ENCODE measurements around the gene GON7. TPM values are rescaled to one million over a fixed set of nuclear protein-coding genes. Genes with fewer than 3 reads are reported as not detected.

GON7 gene
- total and polyA plus RNA-seq, 7 donors, result 8.6 to 80.7 (median 20.2) TPM

- DNase-seq, result no peak
- no peak for TF ChIP-seq EP300 (IDR thresholded peaks at IDR 0.05)
- no peak for TF ChIP-seq POLR2AphosphoS5 (IDR thresholded peaks at IDR 0.05)
- no peak for TF ChIP-seq POLR2A (IDR thresholded peaks at IDR 0.05)
- TF ChIP-seq CTCF (IDR thresholded peaks at IDR 0.05), result no peak
- intact Hi-C loops (cut with DNase I), result no loop called here
- Histone ChIP-seq H3K9me3 (no peaks in the 10 kb centered on the region), H3K4me1 (peaks cover 0 to 14% (median 6%) of the 10 kb centered on the region in 4 donors), H3K27ac (peak overlapping the region in 1 of 4 donors; percentile 29), H3K36me3 (peaks cover 9 to 27% (median 17%) of the 10 kb centered on the region in 4 donors), H3K4me3 (peak overlapping the region; percentile 23 to 49 (median 42)), H3K27me3 (no peaks in the 10 kb centered on the region)
- WGBS, 2 donors, result 23 to 50% methylated on average over 39 of the region's 39 CpGs
Measured at GRCh38 chr14:93231129-93231979, 24.5 kb upstream of the GON7 start.

GRCh38 chr14:93230539-93230938, 23.7 kb upstream of the GON7 start:
- Histone ChIP-seq H3K9me3 (no peaks in the 10 kb centered on the region), H3K4me3 (no peak overlapping the region), H3K36me3 (peaks cover 9 to 35% (median 18%) of the 10 kb centered on the region in 4 donors), H3K27me3 (no peaks in the 10 kb centered on the region), H3K27ac (no peak overlapping the region), H3K4me1 (peaks cover 0 to 14% (median 6%) of the 10 kb centered on the region in 4 donors)
- intact Hi-C loops (cut with DNase I), result no loop called here
- DNase-seq, result peak; percentile 65
- TF ChIP-seq POLR2AphosphoS5 (IDR thresholded peaks at IDR 0.05) (no peak), CTCF (IDR thresholded peaks at IDR 0.05) (no peak), POLR2A (IDR thresholded peaks at IDR 0.05) (no peak), EP300 (IDR thresholded peaks at IDR 0.05) (no peak)
- 88 to 95% methylated on average over 16 of the region's 16 CpGs for WGBS, 2 donors

DNA sequence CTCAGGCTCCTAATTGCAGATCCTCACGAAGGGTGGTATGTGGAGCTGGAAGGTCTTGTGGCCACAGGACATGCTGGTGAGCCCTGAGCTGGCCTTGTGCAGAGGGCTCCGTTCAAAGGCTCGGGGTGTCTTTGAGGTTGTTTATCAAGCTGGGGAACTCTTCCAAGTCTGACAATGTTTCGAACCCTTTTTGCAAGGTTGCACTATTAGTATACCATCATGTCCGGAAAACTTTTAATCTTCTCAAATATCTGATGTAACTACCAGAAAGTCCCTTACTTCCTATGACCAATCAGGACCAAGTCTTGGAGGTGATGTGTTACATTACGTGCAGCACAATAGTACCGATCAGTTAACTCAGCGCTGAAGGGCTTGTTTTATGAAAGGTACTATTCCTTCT, 21.7 kb upstream of the GON7 start:
- WGBS, 2 donors, result 91 to 96% methylated on average over 8 of the region's 8 CpGs
- Histone ChIP-seq H3K9me3 (no peaks in the 10 kb centered on the region), H3K27me3 (no peaks in the 10 kb centered on the region), H3K4me1 (peaks cover 0 to 14% (median 6%) of the 10 kb centered on the region in 4 donors), H3K27ac (no peak overlapping the region), H3K36me3 (peaks cover 9 to 55% (median 24%) of the 10 kb centered on the region in 4 donors), H3K4me3 (no peak overlapping the region)
- no peak for DNase-seq
- intact Hi-C loops (cut with DNase I), result no loop called here
- TF ChIP-seq EP300 (IDR thresholded peaks at IDR 0.05), result no peak
- no peak for TF ChIP-seq CTCF (IDR thresholded peaks at IDR 0.05)
- TF ChIP-seq POLR2AphosphoS5 (IDR thresholded peaks at IDR 0.05), result no peak
- no peak for TF ChIP-seq POLR2A (IDR thresholded peaks at IDR 0.05)

DNA sequence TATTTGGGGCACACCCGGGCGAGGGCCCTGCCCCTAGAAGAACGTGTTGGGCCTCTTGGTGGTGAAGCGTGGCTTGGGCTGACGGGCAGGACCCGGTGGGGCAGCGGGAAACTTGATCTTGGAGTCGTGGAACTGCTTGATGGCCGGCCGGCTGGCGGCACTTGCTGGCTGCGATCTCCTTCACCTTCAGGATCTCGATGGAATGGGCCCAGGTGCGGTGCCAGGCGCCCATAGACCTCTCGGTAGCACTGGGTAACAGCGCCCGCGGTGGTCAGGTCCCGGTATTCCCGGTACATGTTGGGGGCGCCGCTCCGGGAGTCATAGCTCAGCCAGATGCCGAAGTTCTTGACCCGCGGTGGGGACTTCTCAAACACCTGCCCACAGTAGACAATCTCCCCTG, 16.7 kb upstream of the GON7 start:
- no peak for TF ChIP-seq POLR2A (IDR thresholded peaks at IDR 0.05)
- TF ChIP-seq POLR2AphosphoS5 (IDR thresholded peaks at IDR 0.05), result no peak
- TF ChIP-seq EP300 (IDR thresholded peaks at IDR 0.05), result no peak
- no peak for TF ChIP-seq CTCF (IDR thresholded peaks at IDR 0.05)
- Histone ChIP-seq H3K4me1 (no peaks in the 10 kb centered on the region), H3K27me3 (no peaks in the 10 kb centered on the region), H3K4me3 (no peak overlapping the region), H3K27ac (no peak overlapping the region), H3K9me3 (no peaks in the 10 kb centered on the region), H3K36me3 (peaks cover 17 to 99% (median 50%) of the 10 kb centered on the region in 4 donors)
- 97% methylated on average over 27 of the region's 27 CpGs for WGBS, 2 donors
- DNase-seq, result no peak
- intact Hi-C loops (cut with DNase I), result no loop called here

All from sigmoid colon (tissue), 7 donors.